IMR-90 (cell line): ENCODE data around the gene JPH3. TPM values are rescaled to one million over a fixed set of nuclear protein-coding genes. Genes with fewer than 3 reads are reported as not detected.

Experiments used
- ATAC-seq: fragments of 200-7000 bp; cut with Tn5 transposase; 2 replicates; pipeline ENCODE4 v1.9.1; 2020; ENCODE audit warnings: low read depth, mild to moderate bottlenecking, moderate library complexity
- BruUV-seq: library from RNA; stranded (reverse); fragments of 400-500 nt; replicated peaks from 2 replicates; lab custom pipeline; 2021; lab: Mats Ljungman, UMichigan
- CTCF ChIA-PET: fragments of 300-600 bp; formaldehyde crosslinking; extraction: SDS; loops from one replicate; lab custom pipeline; 2021; ENCODE audit warnings: antibody characterized with exemption; lab: Yijun Ruan, JAX
- POLR2A ChIA-PET: fragments of 300-600 bp; sonication (Branson Sonifier 250); formaldehyde crosslinking; loops from one replicate; lab custom pipeline; 2022; ENCODE audit warnings: antibody characterized with exemption; ENCODE audit not compliant: unreplicated experiment; lab: Charles Lee
- DNase-seq: peaks from one replicate; pipeline ENCODE4 v3.0.0; 2013
- H2AFZ ChIP-seq: replicated peaks from 2 replicates; pipeline ENCODE3; 2013; ENCODE audit warnings: low read length, mild to moderate bottlenecking; ENCODE audit not compliant: poor library complexity
- H2AK5ac ChIP-seq: 2 replicates; pipeline ENCODE4 v1.6.1; 2013; ENCODE audit warnings: low read depth, low read length, inconsistent platforms
- H2AK9ac ChIP-seq: replicated peaks from 2 replicates; pipeline ENCODE3; 2013; ENCODE audit warnings: mild to moderate bottlenecking, low read depth, low read length, moderate library complexity; ENCODE audit not compliant: poor library complexity
- H2BK120ac ChIP-seq: 2 replicates; pipeline ENCODE4 v1.6.1; 2013; ENCODE audit warnings: low read depth, low read length, inconsistent platforms
- H2BK15ac ChIP-seq: 3 replicates; pipeline ENCODE4 v1.6.1; 2013; ENCODE audit warnings: low read depth, low read length, inconsistent platforms
- H2BK20ac ChIP-seq: 2 replicates; pipeline ENCODE4 v1.6.1; 2013; ENCODE audit warnings: low read depth, mild to moderate bottlenecking, inconsistent platforms, low read length, moderate library complexity
- H2BK5ac ChIP-seq: 2 replicates; pipeline ENCODE4 v1.6.1; 2013; ENCODE audit warnings: mild to moderate bottlenecking, low read depth, low read length, inconsistent platforms; ENCODE audit not compliant: poor library complexity, severe bottlenecking
- H3K14ac ChIP-seq: replicated peaks from 2 replicates; pipeline ENCODE4 v1.6.1; 2013; ENCODE audit warnings: low read depth, low read length, inconsistent platforms
- H3K18ac ChIP-seq: 2 replicates; pipeline ENCODE4 v1.6.1; 2013; ENCODE audit warnings: low read depth, low read length, control low read depth
- H3K23ac ChIP-seq: 2 replicates; pipeline ENCODE4 v1.6.1; 2013; ENCODE audit warnings: low read depth, low read length, inconsistent platforms
- H3K27ac ChIP-seq: 2 replicates; pipeline ENCODE4 v1.5.1; 2013; ENCODE audit warnings: mild to moderate bottlenecking, control low read depth, low read length; ENCODE audit not compliant: insufficient read depth
- H3K27me3 ChIP-seq: 2 replicates; pipeline ENCODE4 v1.6.1; 2013; ENCODE audit warnings: low read length; ENCODE audit not compliant: control insufficient read depth, insufficient read depth
- H3K36me3 ChIP-seq: 2 replicates; pipeline ENCODE4 v1.6.1; 2013; ENCODE audit warnings: low read length, mixed read lengths; ENCODE audit not compliant: control insufficient read depth, insufficient read depth
- H3K4ac ChIP-seq: 2 replicates; pipeline ENCODE4 v1.6.1; 2013; ENCODE audit warnings: low read depth, low read length, inconsistent platforms
- H3K4me1 ChIP-seq: 2 replicates; pipeline ENCODE4 v1.6.1; 2013; ENCODE audit warnings: low read length, mixed read lengths; ENCODE audit not compliant: control insufficient read depth, insufficient read depth
- H3K4me2 ChIP-seq: 2 replicates; pipeline ENCODE4 v1.6.1; 2013; ENCODE audit warnings: low read depth, mild to moderate bottlenecking, control low read depth, low read length, moderate library complexity
- H3K4me3 ChIP-seq: 2 replicates; pipeline ENCODE4 v1.5.1; 2013; ENCODE audit warnings: low read depth, mild to moderate bottlenecking, control low read depth, low read length, moderate library complexity; ENCODE audit not compliant: insufficient read depth
- H3K56ac ChIP-seq: 2 replicates; pipeline ENCODE4 v1.6.1; 2013; ENCODE audit warnings: low read length, inconsistent platforms; ENCODE audit not compliant: insufficient read depth; ENCODE audit errors: extremely low read depth
- H3K79me1 ChIP-seq, 2 experiments: 2 replicates each; pipeline ENCODE4 v1.6.1; 2013; ENCODE audit warnings: low read length in 2 of 2, inconsistent platforms in 1 of 2, low read depth in 1 of 2
- H3K9ac ChIP-seq: 2 replicates; pipeline ENCODE4 v1.6.1; 2013; ENCODE audit warnings: low read depth, low read length, control low read depth
- H3K9me1 ChIP-seq: 2 replicates; pipeline ENCODE4 v1.6.1; 2013; ENCODE audit warnings: low read length, inconsistent platforms; ENCODE audit not compliant: insufficient read depth
- H3K9me3 ChIP-seq: 2 replicates; pipeline ENCODE4 v1.6.1; 2013; ENCODE audit warnings: low read length; ENCODE audit not compliant: control insufficient read depth, insufficient read depth
- H4K20me1 ChIP-seq: 2 replicates; pipeline ENCODE4 v1.6.1; 2013; ENCODE audit warnings: low read length, inconsistent platforms; ENCODE audit not compliant: insufficient read depth
- H4K5ac ChIP-seq: 2 replicates; pipeline ENCODE4 v1.6.1; 2013; ENCODE audit warnings: mild to moderate bottlenecking, low read depth, low read length, control low read depth
- H4K8ac ChIP-seq, 2 experiments: 2 replicates each; pipeline ENCODE4 v1.6.1; 2013; ENCODE audit warnings: low read depth in 2 of 2, low read length in 2 of 2, control low read depth in 1 of 2, inconsistent platforms in 1 of 2
- H4K91ac ChIP-seq: 2 replicates; pipeline ENCODE4 v1.6.1; 2013; ENCODE audit warnings: low read depth, low read length, inconsistent platforms; ENCODE audit not compliant: insufficient read depth
- CEBPB ChIP-seq: IDR thresholded peaks from 2 replicates; pipeline ENCODE4 v1.6.1; 2012; ENCODE audit warnings: low read depth, low read length, improper control_type of control experiment
- CHD1 ChIP-seq: IDR thresholded peaks from 2 replicates; pipeline ENCODE4 v1.6.1; 2012; ENCODE audit warnings: low read depth, low read length, improper control_type of control experiment
- FOS ChIP-seq: fragments of 150-350 bp; IDR thresholded peaks from 2 replicates; pipeline ENCODE4 v1.6.1; 2016; ENCODE audit warnings: low read depth, low read length
- MAFK ChIP-seq: IDR thresholded peaks from 2 replicates; pipeline ENCODE4 v1.6.1; 2012; ENCODE audit warnings: low read depth, low read length, improper control_type of control experiment
- MAZ ChIP-seq: IDR thresholded peaks from 2 replicates; pipeline ENCODE4 v1.6.1; 2012; ENCODE audit warnings: low read depth, mild to moderate bottlenecking, low read length, improper control_type of control experiment, moderate library complexity, borderline replicate concordance
- MXI1 ChIP-seq: IDR thresholded peaks from 2 replicates; pipeline ENCODE4 v1.6.1; 2012; ENCODE audit warnings: low read depth, mild to moderate bottlenecking, low read length, moderate library complexity, borderline replicate concordance
- NFE2L2 ChIP-seq: fragments of 150-350 bp; IDR thresholded peaks from 2 replicates; pipeline ENCODE4 v1.6.1; 2016; ENCODE audit warnings: low read depth, mild to moderate bottlenecking, low read length
- RCOR1 ChIP-seq: IDR thresholded peaks from 2 replicates; pipeline ENCODE4 v1.6.1; 2012; ENCODE audit warnings: mild to moderate bottlenecking, low read length, improper control_type of control experiment; ENCODE audit not compliant: insufficient replicate concordance
- RFX5 ChIP-seq: IDR thresholded peaks from 2 replicates; pipeline ENCODE4 v1.8.0; 2012; ENCODE audit warnings: low read depth, mild to moderate bottlenecking, low read length, moderate library complexity
- WGBS, 2 experiments: methylation state at CpG; one replicate each; pipeline versions ENCODE4 v1.1.5 to v1.1.7; 2013; ENCODE audit warnings: missing lambda C conversion rate in 2 of 2; ENCODE audit not compliant: insufficient read length in 1 of 2; ENCODE audit errors: extremely low coverage in 2 of 2; 5-methylcytosine and 5-hydroxymethylcytosine counted together
- dilution Hi-C: fragments of 300-500 bp; cut with HindIII; formaldehyde crosslinking; loops from one replicate; pipeline ENCODE4 v1.14.3; 2018; ENCODE audit warnings: low sequenced_read_pairs; ENCODE audit not compliant: unreplicated experiment
- in situ Hi-C: fragments of 300-500 bp; cut with MboI; formaldehyde crosslinking; loops from 3 replicates; pipeline ENCODE4 v1.14.3; 2019; ENCODE audit warnings: low sequenced_read_pairs, inconsistent platforms, mixed read lengths
- intact Hi-C: fragments of 100-400 bp; cut with micrococcal nuclease; formaldehyde crosslinking; loops from 2 replicates; pipeline ENCODE4 v1.10.0; 2022
- polyA plus RNA-seq, 3 experiments: library from polyadenylated mRNA; depleted of rRNA; stranded (reverse); fragments of >200 nt; gene quantifications; 2 replicates each; pipeline ENCODE4 v1.2.3, GENCODE V29; 2012; ENCODE audit warnings: low replicate concordance in 1 of 3
- total RNA-seq: library from RNA; depleted of rRNA; stranded (reverse); fragments of >200 nt; gene quantifications from 2 replicates; pipeline ENCODE4 v1.2.3, GENCODE V29; 2012
- TF ChIP-seq, protein P1 (sequence below): fragments of 150-350 bp; IDR thresholded peaks from 2 replicates; pipeline ENCODE4 v1.6.1; 2016; ENCODE audit warnings: low read depth, mild to moderate bottlenecking, low read length, moderate library complexity, borderline replicate concordance
- TF ChIP-seq, protein P2 (sequence below): conservative IDR thresholded peaks from 2 replicates; pipeline ENCODE4 v1.5.1; 2012; ENCODE audit warnings: mild to moderate bottlenecking, low read depth, low read length, improper control_type of control experiment
- TF ChIP-seq, protein P3 (sequence below): fragments of 150-350 bp; IDR thresholded peaks from 2 replicates; pipeline ENCODE4 v1.6.1; 2017; ENCODE audit warnings: mild to moderate bottlenecking, antibody characterized with exemption, low read length, low read depth

Gene JPH3
- total and polyA plus RNA-seq, 2 of the 4 experiments (the other 2 are of a cell fraction) = 0.03 TPM; not detected in 1

DNA sequence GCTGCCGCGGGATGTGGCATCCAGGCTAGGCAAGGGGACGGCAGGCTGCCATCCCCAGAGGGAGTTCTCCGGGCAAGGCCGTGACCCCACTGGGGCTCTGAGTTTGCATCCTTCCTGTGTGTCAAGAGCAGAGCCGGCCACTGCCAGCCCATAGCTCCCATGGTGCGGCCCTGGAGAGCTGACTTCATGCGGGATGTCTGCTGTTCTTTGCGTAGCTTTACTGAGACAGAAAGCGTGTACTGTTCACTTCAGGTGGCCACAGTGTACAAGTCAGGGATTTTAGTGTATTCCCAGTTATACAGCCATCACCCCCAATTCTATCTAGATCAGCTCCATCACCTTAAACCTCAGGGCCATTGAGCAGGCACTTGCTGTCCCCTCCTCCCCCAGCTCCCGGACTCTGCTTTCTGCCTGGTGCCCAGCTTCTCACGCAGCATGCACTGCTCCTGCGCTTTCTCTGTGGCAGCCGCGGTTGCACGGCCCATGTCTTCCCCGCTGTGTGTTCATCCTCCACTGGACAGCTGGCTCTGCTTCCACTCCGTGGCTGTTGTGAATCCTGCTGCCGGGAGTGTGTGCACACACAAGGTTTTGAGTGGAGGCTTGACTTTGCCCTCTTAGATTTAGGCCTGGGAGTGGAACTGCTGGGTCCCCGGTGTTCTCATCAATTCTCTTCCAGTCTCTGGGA is 92.3 kb downstream of the JPH3 start:
- Histone ChIP-seq H2BK15ac (no peak overlapping the region), H4K20me1 (0 out of 2 replicates have a peak, but pooled peaks cover 3% of the 10 kb centered on the region), H3K27ac (no peak overlapping the region), H3K56ac (no peak overlapping the region), H3K18ac (no peak overlapping the region), H3K36me3 (peaks cover 2% of the 10 kb centered on the region; the same call in 1 of the 2 replicates), H2AK9ac (peak overlapping the region; percentile 40), H2BK20ac (no peak overlapping the region), H2BK5ac (no peak overlapping the region), H3K23ac (no peak overlapping the region), H4K91ac (no peak overlapping the region), H3K27me3 (no peaks in the 10 kb centered on the region; the same call in 1 of the 2 replicates), H3K9ac (no peak overlapping the region), H4K8ac (no peak overlapping the region), H3K4me3 (no peak overlapping the region), H3K9me1 (no peaks in the 10 kb centered on the region), H3K4me1 (no peaks in the 10 kb centered on the region), H3K9me3 (no peaks in the 10 kb centered on the region), H3K79me1 (no peaks in the 10 kb centered on the region), H2AK5ac (no peak overlapping the region), H2BK120ac (no peak overlapping the region), H3K4ac (no peak overlapping the region), H3K14ac (no peak overlapping the region), H2AFZ (no peak overlapping the region), H4K5ac (no peak overlapping the region), H3K4me2 (no peak overlapping the region)
- BruUV-seq = no TSS peak
- ChIA-PET CTCF (no interaction called here), POLR2A (no interaction called here)
- TF ChIP-seq CEBPB (no peak), MAZ (no peak), NFE2L2 (no peak), RCOR1 (no peak), FOS (no peak), RFX5 (no peak), MXI1 (no peak), MAFK (no peak), CHD1 (no peak)
- TF ChIP-seq, protein P1, sequence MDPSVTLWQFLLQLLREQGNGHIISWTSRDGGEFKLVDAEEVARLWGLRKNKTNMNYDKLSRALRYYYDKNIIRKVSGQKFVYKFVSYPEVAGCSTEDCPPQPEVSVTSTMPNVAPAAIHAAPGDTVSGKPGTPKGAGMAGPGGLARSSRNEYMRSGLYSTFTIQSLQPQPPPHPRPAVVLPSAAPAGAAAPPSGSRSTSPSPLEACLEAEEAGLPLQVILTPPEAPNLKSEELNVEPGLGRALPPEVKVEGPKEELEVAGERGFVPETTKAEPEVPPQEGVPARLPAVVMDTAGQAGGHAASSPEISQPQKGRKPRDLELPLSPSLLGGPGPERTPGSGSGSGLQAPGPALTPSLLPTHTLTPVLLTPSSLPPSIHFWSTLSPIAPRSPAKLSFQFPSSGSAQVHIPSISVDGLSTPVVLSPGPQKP = no peak
- TF ChIP-seq, protein P2, sequence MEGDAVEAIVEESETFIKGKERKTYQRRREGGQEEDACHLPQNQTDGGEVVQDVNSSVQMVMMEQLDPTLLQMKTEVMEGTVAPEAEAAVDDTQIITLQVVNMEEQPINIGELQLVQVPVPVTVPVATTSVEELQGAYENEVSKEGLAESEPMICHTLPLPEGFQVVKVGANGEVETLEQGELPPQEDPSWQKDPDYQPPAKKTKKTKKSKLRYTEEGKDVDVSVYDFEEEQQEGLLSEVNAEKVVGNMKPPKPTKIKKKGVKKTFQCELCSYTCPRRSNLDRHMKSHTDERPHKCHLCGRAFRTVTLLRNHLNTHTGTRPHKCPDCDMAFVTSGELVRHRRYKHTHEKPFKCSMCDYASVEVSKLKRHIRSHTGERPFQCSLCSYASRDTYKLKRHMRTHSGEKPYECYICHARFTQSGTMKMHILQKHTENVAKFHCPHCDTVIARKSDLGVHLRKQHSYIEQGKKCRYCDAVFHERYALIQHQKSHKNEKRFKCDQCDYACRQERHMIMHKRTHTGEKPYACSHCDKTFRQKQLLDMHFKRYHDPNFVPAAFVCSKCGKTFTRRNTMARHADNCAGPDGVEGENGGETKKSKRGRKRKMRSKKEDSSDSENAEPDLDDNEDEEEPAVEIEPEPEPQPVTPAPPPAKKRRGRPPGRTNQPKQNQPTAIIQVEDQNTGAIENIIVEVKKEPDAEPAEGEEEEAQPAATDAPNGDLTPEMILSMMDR = no peak
- TF ChIP-seq, protein P3, sequence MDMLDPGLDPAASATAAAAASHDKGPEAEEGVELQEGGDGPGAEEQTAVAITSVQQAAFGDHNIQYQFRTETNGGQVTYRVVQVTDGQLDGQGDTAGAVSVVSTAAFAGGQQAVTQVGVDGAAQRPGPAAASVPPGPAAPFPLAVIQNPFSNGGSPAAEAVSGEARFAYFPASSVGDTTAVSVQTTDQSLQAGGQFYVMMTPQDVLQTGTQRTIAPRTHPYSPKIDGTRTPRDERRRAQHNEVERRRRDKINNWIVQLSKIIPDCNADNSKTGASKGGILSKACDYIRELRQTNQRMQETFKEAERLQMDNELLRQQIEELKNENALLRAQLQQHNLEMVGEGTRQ = no peak
- WGBS, 2 experiments = 91% methylated on average over 16 of the region's 20 CpGs; no CpG with 5 or more reads in 1 of the 2 experiments
- no peak for ATAC-seq
- dilution Hi-C loops = no loop called here
- in situ Hi-C loops = no loop called here
- DNase-seq = no peak
- intact Hi-C loops = no loop called here
